Stimulated activated CD4-positive, alpha-beta T cell treated with anti-CD3 and anti-CD28 coated beads, TNF-alpha, amount 100 ng/mL, for 1 hour (primary cell): Measurements from ENCODE around the gene ERC2.

Source experiments
- DNase-seq, 3 donors: peaks; one replicate each; pipeline ENCODE4 v3.0.0-alpha.2; 2020; ENCODE audit warnings: low read depth in 3 of 3, low spot score in 1 of 3

ERC2 gene

GRCh38 chr3:55633333-55633732 is 834.9 kb downstream of the ERC2 start:
- no peak for DNase-seq

- no peak for DNase-seq
These were observed 836.4 kb downstream of the ERC2 start for GRCh38 chr3:55631766-55632331.

DNA sequence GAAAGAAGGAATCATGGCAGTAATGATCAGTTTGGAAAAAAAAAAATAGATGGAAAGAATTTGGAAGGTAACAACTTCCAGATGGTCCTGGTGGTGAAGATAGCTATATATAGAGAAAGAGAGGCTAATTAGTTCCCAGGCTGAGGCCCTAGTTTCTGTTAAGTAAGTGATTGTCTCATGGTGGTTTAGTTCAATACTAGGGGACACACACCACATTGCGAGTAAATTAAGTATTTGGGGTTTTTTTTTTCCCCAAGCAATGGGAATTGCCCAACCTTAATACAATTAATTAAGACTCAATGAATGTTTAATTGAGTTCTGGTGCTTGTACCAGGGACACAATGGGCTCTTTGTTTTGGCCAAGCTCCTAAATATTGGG is 837.4 kb downstream of the ERC2 start:
- DNase-seq = no peak

DNA sequence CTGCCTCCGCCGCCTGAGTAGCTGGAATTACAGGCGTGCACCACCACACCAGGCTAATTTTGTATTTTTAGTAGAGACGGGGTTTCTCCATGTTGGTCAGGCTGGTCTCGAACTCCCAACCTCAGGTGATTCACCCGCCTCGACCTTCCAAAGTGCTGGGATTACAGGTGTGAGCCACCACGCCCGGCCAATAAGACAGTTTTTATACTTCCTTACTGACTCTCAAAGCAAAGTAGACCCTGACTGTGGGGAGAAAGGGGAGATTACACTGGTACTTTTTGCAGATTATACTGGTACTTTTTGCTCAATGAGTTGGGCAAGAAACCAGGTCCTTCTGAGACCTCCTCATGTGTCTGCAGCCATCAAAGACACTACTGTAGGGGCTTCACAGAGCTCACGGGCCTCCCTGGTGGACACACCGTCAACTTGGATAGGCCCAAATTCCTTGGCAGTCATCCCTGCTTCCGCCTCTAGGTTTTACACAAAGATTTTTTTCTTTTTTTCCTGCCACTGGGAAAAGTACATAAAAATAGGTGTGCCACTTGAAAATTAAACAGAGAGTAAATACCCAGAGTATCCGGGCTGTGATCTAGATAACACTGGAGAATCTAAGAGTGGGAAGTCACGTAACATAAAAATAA is 837.9 kb downstream of the ERC2 start:
- DNase-seq = no peak

GRCh38 chr3:55629432-55629831 is 838.8 kb downstream of the ERC2 start:
- no peak for DNase-seq

DNA sequence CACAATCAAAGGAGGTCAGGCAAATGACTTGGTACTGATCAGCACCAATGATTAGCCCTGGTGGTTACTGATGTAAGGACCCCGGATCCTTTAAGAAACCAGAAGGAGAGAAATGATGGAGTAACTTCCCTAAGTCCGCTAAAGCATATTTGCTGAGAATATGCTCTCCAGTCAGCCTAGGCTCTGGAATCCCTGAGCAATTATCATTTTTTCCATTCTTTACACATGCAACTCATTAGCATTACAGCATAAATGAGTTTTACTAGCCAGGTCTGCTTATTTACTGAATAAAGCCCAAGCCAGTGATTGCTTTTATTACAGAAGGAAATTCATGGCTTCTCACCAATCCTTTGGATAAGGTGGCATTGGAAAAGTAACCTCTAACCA is 842.0 kb downstream of the ERC2 start:
- DNase-seq = no peak

GRCh38 chr3:55624238-55624637 is 844.0 kb downstream of the ERC2 start:
- no peak for DNase-seq

- no peak for DNase-seq
These were observed 844.5 kb downstream of the ERC2 start for GRCh38 chr3:55623786-55624185.

DNA sequence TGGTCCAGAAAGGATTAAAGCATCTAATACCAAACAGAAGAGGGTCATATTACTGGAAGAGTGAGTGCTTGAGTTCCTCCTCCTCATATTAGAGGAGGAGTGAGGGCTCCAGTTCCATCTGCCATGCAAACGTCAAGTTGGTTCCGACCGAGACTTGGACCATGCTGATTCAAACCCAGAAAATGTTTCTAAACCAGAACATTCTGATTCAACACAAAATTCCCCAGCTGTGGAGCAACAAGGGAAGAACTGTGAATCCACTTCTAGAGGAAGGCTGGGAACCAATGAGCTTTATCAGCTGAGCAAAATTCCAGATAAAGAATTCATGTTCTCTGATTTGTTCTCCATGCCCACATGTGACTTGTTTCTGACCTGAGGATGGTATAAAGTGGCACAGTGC is 845.5 kb downstream of the ERC2 start:
- DNase-seq = no peak

GRCh38 chr3:55622116-55622515 is 846.2 kb downstream of the ERC2 start:
- no peak for DNase-seq

GRCh38 chr3:55621648-55622047 is 846.6 kb downstream of the ERC2 start:
- no peak for DNase-seq

GRCh38 chr3:55621026-55621422 is 847.2 kb downstream of the ERC2 start:
- no peak for DNase-seq

DNA sequence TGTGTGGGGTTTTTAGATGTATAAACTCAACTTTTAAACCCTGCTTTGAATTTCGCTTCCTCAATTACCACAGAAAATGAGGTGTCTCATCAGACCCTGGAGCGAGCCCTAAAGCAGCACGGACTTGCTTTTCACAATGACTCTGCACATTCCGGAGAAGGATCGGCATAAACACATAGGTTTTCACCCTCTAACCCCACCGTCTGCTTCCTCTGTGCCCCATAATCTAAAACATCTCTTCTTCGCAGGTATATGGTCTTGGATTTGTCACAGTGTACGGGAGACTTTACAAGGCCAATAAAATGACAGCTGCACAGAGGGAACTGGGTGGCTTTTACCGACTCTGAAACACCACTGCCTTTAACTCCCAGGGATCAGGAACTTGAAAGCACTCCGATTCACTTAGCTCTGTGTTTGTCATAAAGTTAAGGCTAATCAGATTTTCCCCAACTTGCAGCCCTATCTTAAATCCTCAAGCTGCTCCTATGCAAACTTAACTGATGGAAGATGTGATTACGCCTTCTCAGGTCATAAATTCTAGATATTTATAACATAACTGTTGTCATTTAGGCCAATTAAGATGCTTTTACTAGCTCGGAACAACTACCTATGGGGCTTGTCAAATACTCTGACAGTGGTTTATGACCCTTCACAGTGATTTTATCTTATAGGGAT is 847.8 kb downstream of the ERC2 start:
- DNase-seq = no peak

DNA sequence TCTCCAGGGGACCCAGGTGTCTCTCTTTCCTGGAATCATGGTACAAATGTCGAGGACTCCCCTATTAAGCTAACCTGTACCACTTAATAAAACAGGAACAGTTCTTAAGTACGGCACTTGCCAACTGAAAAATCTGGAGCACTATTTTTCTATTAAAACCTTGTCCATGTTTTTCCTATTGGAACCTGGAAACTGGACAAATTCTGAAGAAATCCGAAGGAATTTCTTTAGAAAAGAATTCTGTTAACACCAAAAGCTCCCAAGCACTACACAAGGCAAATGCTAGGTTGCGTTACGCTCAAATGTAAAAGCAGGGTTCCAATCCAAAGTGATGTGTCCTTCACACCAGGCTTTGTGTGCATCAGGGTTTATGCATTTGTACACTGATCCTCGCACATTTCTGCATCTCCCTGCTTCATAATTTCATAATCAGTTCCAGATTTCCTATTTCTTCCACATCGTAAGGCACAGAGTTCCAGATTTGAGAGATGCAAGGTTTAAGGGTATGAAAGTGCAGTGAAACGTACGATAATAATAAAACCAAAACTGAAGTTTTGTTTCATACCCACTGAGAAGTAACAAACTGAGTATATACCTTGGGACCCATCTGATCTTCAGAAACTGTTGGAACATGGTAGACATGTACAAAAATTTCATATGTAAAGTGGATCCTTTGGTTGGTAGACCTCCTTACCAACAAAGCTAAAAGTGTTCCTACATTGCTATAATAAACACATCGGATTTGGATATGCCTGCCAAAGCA is 849.0 kb downstream of the ERC2 start:
- no peak for DNase-seq

DNA sequence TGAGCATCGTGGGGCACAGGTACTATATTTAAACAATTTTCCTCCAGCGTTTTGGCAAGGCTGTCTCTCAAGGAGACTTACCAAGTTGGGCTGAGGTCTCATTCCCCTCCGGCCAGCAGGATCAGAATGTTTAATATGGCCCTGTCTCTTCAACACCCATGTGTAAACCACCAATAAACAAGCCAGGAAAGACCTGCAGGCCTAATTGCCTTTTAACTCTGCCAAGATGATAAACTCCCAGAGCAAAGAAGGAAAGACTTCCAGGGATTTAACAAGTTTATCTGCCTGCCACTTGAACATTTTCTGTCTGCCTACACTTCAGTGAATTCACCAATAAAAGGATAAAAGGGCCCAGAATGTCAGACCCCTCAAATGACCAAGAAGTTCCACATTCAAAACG is 850.9 kb downstream of the ERC2 start:
- no peak for DNase-seq

DNA sequence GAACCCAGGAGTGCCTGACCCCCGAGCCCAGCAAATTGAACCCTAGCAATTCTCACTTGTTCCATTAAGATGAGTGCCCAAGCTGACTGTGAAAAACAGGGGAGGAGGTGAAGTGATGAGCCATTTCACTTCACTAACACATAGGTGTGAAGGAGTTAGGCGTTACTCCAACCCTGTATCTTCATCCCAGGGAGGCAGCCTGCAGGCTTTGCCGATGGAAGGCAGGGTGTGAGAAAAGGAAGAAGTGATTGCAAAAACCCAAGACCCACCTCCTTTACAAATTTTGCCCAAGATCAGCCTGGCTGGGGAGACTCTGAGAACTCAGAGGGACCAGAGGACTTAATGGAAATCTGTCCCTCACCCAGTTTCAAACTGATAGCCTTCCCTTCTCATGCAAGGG is 851.5 kb downstream of the ERC2 start:
- no peak for DNase-seq

GRCh38 chr3:55615694-55616295 is 852.5 kb downstream of the ERC2 start:
- DNase-seq = no peak

DNA sequence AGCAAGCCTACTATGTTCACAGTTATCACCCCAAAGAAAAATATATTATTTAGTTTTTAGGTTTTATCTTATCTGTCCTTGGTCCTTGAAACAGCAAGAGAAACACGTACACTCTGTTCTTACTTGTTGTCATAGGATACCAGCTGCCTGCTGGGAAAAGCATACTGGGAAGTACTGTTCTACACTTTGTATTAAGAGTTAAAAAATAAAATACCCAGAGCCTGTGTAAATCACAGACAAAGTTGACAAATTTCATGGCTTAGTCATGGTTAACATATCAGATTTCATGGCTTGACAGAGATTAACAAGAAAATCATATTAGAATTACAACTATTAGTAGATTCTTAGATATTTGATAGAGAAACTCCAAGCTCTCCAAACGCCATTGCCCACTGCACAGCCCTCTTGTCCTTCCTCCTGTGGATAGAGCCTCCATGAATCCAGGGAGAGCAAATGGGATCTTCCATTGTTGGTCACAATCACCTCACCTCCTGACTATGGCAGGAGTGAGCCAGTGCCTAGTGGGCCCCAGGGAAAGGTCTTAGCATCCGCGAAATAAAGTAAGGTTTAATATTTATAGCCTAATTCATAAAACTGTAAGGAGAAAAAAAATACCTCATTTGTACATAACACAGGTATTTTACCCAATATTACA is 853.1 kb downstream of the ERC2 start:
- DNase-seq = no peak

DNA sequence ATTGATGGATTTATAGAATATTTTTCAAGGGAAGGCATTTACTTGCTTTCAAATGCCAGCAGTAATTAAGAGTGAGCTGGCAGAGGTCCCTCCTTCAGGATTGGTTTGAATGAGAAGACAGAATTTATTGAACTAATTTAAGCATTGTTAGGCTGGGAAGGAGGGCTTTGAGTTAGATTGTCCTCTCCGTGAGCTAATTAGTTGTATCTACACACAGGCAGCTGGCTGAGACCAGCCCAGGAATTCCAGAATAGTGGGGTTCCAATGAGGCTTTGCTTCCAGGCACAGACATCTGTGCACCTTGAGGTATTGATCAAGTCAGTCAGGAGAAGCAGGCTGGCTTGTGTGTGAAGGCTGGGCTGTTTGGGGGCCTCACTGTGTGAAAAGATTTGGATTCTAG is 857.1 kb downstream of the ERC2 start:
- DNase-seq = no peak

DNA sequence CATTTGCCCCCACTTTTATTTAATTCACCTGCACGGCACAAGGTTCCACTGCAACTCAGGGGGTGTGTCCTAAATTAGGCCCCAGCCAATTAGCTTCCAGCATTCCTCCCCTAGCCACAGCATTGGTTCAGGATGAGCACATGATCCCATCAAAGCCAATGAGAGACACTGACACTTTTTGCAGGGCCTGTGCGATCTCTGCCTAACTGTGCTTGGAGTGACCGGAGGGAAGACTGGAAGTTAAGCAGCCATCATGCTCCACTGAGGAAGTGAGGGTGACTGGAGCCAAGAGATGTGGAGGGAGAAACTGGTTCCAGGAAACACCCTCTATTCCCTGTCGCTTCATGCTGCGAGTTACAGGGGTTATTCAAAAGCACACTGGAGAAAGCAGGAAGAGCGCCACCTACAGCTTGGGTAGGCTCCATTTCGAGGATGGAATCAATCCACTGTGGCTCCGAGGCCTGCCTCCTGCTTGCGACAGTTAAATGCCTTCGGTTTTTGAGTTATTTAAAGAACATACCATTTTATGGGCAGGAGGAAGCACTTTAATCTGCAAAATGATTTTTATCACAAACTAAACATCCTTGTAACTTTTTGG is 858.9 kb downstream of the ERC2 start:
- no peak for DNase-seq
